HepG2 (cell line): ENCODE results near the gene MCC. TPM values are rescaled to one million over a fixed set of nuclear protein-coding genes. Genes with fewer than 3 reads are reported as not detected.

ENCODE experiments used
- ATAC-seq: fragments of 200-7000 bp; cut with Tn5 transposase; 3 replicates; pipeline ENCODE4 v1.9.1; 2020; ENCODE audit warnings: mild to moderate bottlenecking, moderate library complexity
- BruUV-seq: library from RNA; stranded (reverse); fragments of 400-500 nt; replicated peaks from 2 replicates; lab custom pipeline; 2021; lab: Mats Ljungman, UMichigan
- CTCF ChIA-PET: fragments of 300-600 bp; formaldehyde crosslinking; extraction: SDS; loops from one replicate; lab custom pipeline; 2021; ENCODE audit warnings: low total read pairs, inconsistent platforms, low intra/inter-chr PET ratio; lab: Yijun Ruan, JAX
- POLR2A ChIA-PET: fragments of 350-600 bp; sonication (Branson Sonifier 250); formaldehyde crosslinking; loops from one replicate; lab custom pipeline; 2020; ENCODE audit warnings: antibody characterized with exemption, inconsistent platforms; lab: Yijun Ruan, JAX
- DNase-seq: peaks from one replicate; pipeline ENCODE4 v3.0.0-alpha.2; 2015; ENCODE audit warnings: low spot score
- FAIRE-seq: peaks from 3 replicates; lab custom pipeline; 2011; peaks lifted over from hg19 to GRCh38; lab: Jason Lieb, UNC
- H2AFZ ChIP-seq: one replicate; pipeline ENCODE4 v1.6.1; 2011; ENCODE audit warnings: low read length, inconsistent platforms
- H3K27ac ChIP-seq: fragments of 300-600 bp; 3 replicates; pipeline ENCODE4 v1.8.0; 2011; ENCODE audit warnings: mixed run types, mild to moderate bottlenecking, mixed read lengths, low read length, inconsistent platforms; ENCODE audit not compliant: insufficient read depth; ENCODE audit errors: extremely low read length
- H3K27me3 ChIP-seq, 2 experiments: fragments of 200-600 bp in 1 of 2; 2 replicates in 1 of 2; 3 replicates in 1 of 2; pipeline versions ENCODE4 v1.6.0 to v1.8.0; 2011; ENCODE audit warnings: low read length in 2 of 2, mild to moderate bottlenecking in 2 of 2, moderate library complexity in 2 of 2, inconsistent platforms in 1 of 2; ENCODE audit not compliant: insufficient read depth in 2 of 2, control insufficient read depth in 1 of 2
- H3K36me3 ChIP-seq, 2 experiments: fragments of 200-600 bp in 1 of 2; replicated peaks in 1 of 2; 2 replicates in 1 of 2; 3 replicates in 1 of 2; pipeline versions ENCODE4 v1.5.1 to v1.8.0; 2011; ENCODE audit warnings: low read length in 2 of 2, inconsistent platforms in 1 of 2; ENCODE audit not compliant: insufficient read depth in 2 of 2, control insufficient read depth in 1 of 2
- H3K4me1 ChIP-seq: 2 replicates; pipeline ENCODE4 v1.5.1; 2012; ENCODE audit warnings: low read length, inconsistent platforms; ENCODE audit not compliant: insufficient read depth
- H3K4me2 ChIP-seq: 2 replicates; pipeline ENCODE4 v1.6.0; 2011; ENCODE audit warnings: low read depth, low read length, inconsistent platforms
- H3K4me3 ChIP-seq, 3 experiments: fragments of 200-600 bp in 1 of 3; sonication (generic), shearing (Covaris generic) in 1 of 3; replicated peaks in 1 of 3; 2 replicates each; pipeline ENCODE4 v1.5.1; 2011 to 2016; ENCODE audit warnings: low read length in 3 of 3, inconsistent platforms in 2 of 3, low read depth in 2 of 3, mild to moderate bottlenecking in 2 of 3, control low read depth in 1 of 3, mixed read lengths in 1 of 3; ENCODE audit not compliant: insufficient read depth in 1 of 3
- H3K79me2 ChIP-seq: one replicate; pipeline ENCODE4 v1.6.1; 2011; ENCODE audit warnings: low read length, inconsistent platforms; ENCODE audit not compliant: insufficient read depth
- H3K9ac ChIP-seq: 2 replicates; pipeline ENCODE4 v1.6.0; 2011; ENCODE audit warnings: mild to moderate bottlenecking, low read depth, low read length, inconsistent platforms; ENCODE audit not compliant: insufficient read depth
- H3K9me3 ChIP-seq: 2 replicates; pipeline ENCODE4 v1.5.1; 2012; ENCODE audit warnings: mild to moderate bottlenecking, low read length
- H4K20me1 ChIP-seq: 2 replicates; pipeline ENCODE4 v1.6.0; 2011; ENCODE audit warnings: inconsistent platforms, mild to moderate bottlenecking, low read length, moderate library complexity; ENCODE audit not compliant: insufficient read depth
- ARNT ChIP-seq: fragments of 450-650 bp; IDR thresholded peaks from 2 replicates; pipeline ENCODE4 v1.6.1; 2017
- DR1 ChIP-seq: sonication (generic); formaldehyde crosslinking; IDR thresholded peaks from 2 replicates; pipeline ENCODE4 v1.8.0; 2021; ENCODE audit warnings: mild to moderate bottlenecking, missing genetic modification reagents, inconsistent platforms
- FOXJ3 ChIP-seq: sonication (generic); formaldehyde crosslinking; IDR thresholded peaks from 2 replicates; pipeline ENCODE4 v1.4.0; 2020; ENCODE audit warnings: missing genetic modification reagents, mild to moderate bottlenecking, borderline replicate concordance
- HNRNPUL1 ChIP-seq: fragments of 200-400 bp; formaldehyde crosslinking; IDR thresholded peaks from 2 replicates; pipeline ENCODE4 v1.6.1; 2017; ENCODE audit warnings: low read depth, mild to moderate bottlenecking, low read length, moderate library complexity
- IRF9 ChIP-seq: sonication (generic); formaldehyde crosslinking; IDR thresholded peaks from 2 replicates; pipeline ENCODE4 v1.8.0; 2022; ENCODE audit warnings: missing genetic modification reagents, mild to moderate bottlenecking, borderline replicate concordance
- MEIS2 ChIP-seq: sonication (generic); formaldehyde crosslinking; IDR thresholded peaks from 2 replicates; pipeline ENCODE4 v1.9.0; 2021; ENCODE audit warnings: mild to moderate bottlenecking, missing genetic modification reagents
- RARG ChIP-seq: sonication (generic); formaldehyde crosslinking; IDR thresholded peaks from 2 replicates; pipeline ENCODE4 v1.4.0; 2020; ENCODE audit warnings: low read depth, mild to moderate bottlenecking, missing genetic modification reagents
- TAF15 ChIP-seq: fragments of 200-400 bp; formaldehyde crosslinking; IDR thresholded peaks from one replicate; pipeline ENCODE4 v1.6.1; 2018; ENCODE audit warnings: mild to moderate bottlenecking, low read depth, low read length; ENCODE audit not compliant: poor library complexity, severe bottlenecking
- U2AF2 ChIP-seq: fragments of 200-400 bp; formaldehyde crosslinking; IDR thresholded peaks from 2 replicates; pipeline ENCODE4 v1.6.1; 2017; ENCODE audit warnings: low read depth, mild to moderate bottlenecking, low read length
- YEATS2 ChIP-seq: sonication (generic); formaldehyde crosslinking; IDR thresholded peaks from 2 replicates; pipeline ENCODE4 v1.4.0; 2020; ENCODE audit warnings: missing genetic modification reagents, borderline replicate concordance
- ZFYVE20 ChIP-seq: sonication (generic); formaldehyde crosslinking; IDR thresholded peaks from 2 replicates; pipeline ENCODE4 v1.8.0; 2023; ENCODE audit warnings: low read depth, mild to moderate bottlenecking, moderate library complexity, missing genetic modification reagents, borderline replicate concordance
- ZNF232 ChIP-seq: sonication (generic); formaldehyde crosslinking; IDR thresholded peaks from 2 replicates; pipeline ENCODE4 v1.4.0; 2020; ENCODE audit warnings: missing genetic modification reagents, borderline replicate concordance
- ZNF639 ChIP-seq: conservative IDR thresholded peaks from 2 replicates; pipeline ENCODE4 v1.6.1; 2018; ENCODE audit warnings: missing genetic modification reagents
- ZNF674 ChIP-seq: sonication (generic); formaldehyde crosslinking; IDR thresholded peaks from 2 replicates; pipeline ENCODE4 v1.5.0; 2020; ENCODE audit warnings: low read depth, mild to moderate bottlenecking, missing genetic modification reagents
- WGBS: methylation state at CpG from one replicate; pipeline ENCODE4 v1.1.6; 2017; ENCODE audit warnings: low lambda C conversion rate; 5-methylcytosine and 5-hydroxymethylcytosine counted together
- in situ Hi-C: cut with HindIII; loops from 2 replicates; pipeline ENCODE4 v1.10.0; 2017; ENCODE audit warnings: low pct_unique_long_range_greater_than_20kb; ENCODE audit not compliant: extremely low pct_ligation_motif_present
- intact Hi-C: fragments of 100-400 bp; cut with micrococcal nuclease; formaldehyde crosslinking; loops from one replicate; pipeline ENCODE4 v1.10.0; 2022; ENCODE audit not compliant: unreplicated experiment
- polyA plus RNA-seq, 8 experiments: library from polyadenylated mRNA; depleted of rRNA in 3 of 8; stranded (reverse) in 7 of 8; unstranded in 1 of 8; fragments of >200 nt; fragmentation: Illumina TruSeq in 4 of 8; extraction: Trizol in 4 of 8; gene quantifications; 2 replicates each; pipeline versions ENCODE4 v1.2.1 to v1.2.3, GENCODE V29; 2011 to 2016; ENCODE audit warnings: low read depth in 4 of 8, missing spikeins in 1 of 8, mixed read lengths in 1 of 8; ENCODE audit not compliant: insufficient read depth in 1 of 8
- total RNA-seq, 5 experiments: library from RNA; depleted of rRNA; stranded (reverse); fragments of >200 nt; fragmentation: Illumina TruSeq; extraction: Trizol; gene quantifications; 2 replicates each; pipeline ENCODE4 v1.2.3, GENCODE V29; 2016; ENCODE audit warnings: low read depth in 1 of 5
- TF ChIP-seq, protein P1 (sequence below): sonication (generic); formaldehyde crosslinking; IDR thresholded peaks from 2 replicates; pipeline ENCODE4 v1.8.0; 2022; ENCODE audit warnings: mild to moderate bottlenecking, missing genetic modification reagents
- TF ChIP-seq, protein P2 (sequence below): sonication (generic); formaldehyde crosslinking; conservative IDR thresholded peaks from 2 replicates; pipeline ENCODE4 v1.4.0; 2020; ENCODE audit warnings: missing genetic modification reagents

Gene MCC
- total and polyA plus RNA-seq, 2 of the 13 experiments (the other 11 are each of a cell fraction or from before 2014, with no cell fraction given): 0.55 to 2.4 TPM

- Histone ChIP-seq H3K4me2 (no peak overlapping the region), H3K36me3 (no peaks in the 10 kb centered on the region), H3K27me3 (no peaks in the 10 kb centered on the region), H3K4me1 (no peaks in the 10 kb centered on the region), H3K79me2 (no peaks in the 10 kb centered on the region), H4K20me1 (no peaks in the 10 kb centered on the region), H3K9ac (no peak overlapping the region), H3K9me3 (no peaks in the 10 kb centered on the region), H3K27ac (no peak overlapping the region), H3K4me3 (no peak overlapping the region), H2AFZ (no peak overlapping the region)
- BruUV-seq: no TSS peak
- in situ Hi-C loops: no loop called here
- intact Hi-C loops: no loop called here
- CTCF ChIA-PET: no interaction called here
- FAIRE-seq: no peak
- DNase-seq: no peak
- POLR2A ChIA-PET: no interaction called here
- ATAC-seq: no peak
- 57% methylated on average over 2 of the region's 8 CpGs for WGBS
- TF ChIP-seq HNRNPUL1 (no peak), ARNT (no peak), ZFYVE20 (CRISPR knock-in tag) (no peak), ZNF232 (CRISPR knock-in tag) (no peak), MEIS2 (no peak), YEATS2 (CRISPR knock-in tag) (no peak), U2AF2 (no peak), DR1 (CRISPR knock-in tag) (no peak), ZNF639 (CRISPR knock-in tag) (no peak), FOXJ3 (no peak), ZNF674 (no peak), IRF9 (CRISPR knock-in tag) (no peak), RARG (CRISPR knock-in tag) (no peak), TAF15 (no peak)
- TF ChIP-seq, protein P1, sequence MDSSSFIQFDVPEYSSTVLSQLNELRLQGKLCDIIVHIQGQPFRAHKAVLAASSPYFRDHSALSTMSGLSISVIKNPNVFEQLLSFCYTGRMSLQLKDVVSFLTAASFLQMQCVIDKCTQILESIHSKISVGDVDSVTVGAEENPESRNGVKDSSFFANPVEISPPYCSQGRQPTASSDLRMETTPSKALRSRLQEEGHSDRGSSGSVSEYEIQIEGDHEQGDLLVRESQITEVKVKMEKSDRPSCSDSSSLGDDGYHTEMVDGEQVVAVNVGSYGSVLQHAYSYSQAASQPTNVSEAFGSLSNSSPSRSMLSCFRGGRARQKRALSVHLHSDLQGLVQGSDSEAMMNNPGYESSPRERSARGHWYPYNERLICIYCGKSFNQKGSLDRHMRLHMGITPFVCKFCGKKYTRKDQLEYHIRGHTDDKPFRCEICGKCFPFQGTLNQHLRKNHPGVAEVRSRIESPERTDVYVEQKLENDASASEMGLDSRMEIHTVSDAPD: no peak
- TF ChIP-seq, protein P2, sequence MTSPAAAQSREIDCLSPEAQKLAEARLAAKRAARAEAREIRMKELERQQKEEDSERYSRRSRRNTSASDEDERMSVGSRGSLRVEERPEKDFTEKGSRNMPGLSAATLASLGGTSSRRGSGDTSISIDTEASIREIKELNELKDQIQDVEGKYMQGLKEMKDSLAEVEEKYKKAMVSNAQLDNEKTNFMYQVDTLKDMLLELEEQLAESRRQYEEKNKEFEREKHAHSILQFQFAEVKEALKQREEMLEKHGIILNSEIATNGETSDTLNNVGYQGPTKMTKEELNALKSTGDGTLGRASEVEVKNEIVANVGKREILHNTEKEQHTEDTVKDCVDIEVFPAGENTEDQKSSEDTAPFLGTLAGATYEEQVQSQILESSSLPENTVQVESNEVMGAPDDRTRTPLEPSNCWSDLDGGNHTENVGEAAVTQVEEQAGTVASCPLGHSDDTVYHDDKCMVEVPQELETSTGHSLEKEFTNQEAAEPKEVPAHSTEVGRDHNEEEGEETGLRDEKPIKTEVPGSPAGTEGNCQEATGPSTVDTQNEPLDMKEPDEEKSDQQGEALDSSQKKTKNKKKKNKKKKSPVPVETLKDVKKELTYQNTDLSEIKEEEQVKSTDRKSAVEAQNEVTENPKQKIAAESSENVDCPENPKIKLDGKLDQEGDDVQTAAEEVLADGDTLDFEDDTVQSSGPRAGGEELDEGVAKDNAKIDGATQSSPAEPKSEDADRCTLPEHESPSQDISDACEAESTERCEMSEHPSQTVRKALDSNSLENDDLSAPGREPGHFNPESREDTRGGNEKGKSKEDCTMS (CRISPR knock-in tag): no peak
These were observed 403.2 kb downstream of the MCC start for GRCh38 chr5:113085084-113085414.
